DOHH2 (cell line): ENCODE results near the gene TOMM22.

Experiments used
- EZH2phosphoT487 ChIP-seq: fragments of 200-600 bp; sonication (generic); IDR thresholded peaks from 2 replicates; pipeline ENCODE4 v1.6.1; 2017; ENCODE audit warnings: borderline replicate concordance, mild to moderate bottlenecking, antibody characterized with exemption, low read length, moderate library complexity, mixed read lengths
- TF ChIP-seq, protein P1 (sequence below): fragments of 200-600 bp; sonication (generic); IDR thresholded peaks from one replicate; pipeline ENCODE4 v1.5.1; 2014; ENCODE audit warnings: antibody characterized with exemption, mild to moderate bottlenecking, low read depth, low read length; ENCODE audit not compliant: poor library complexity, severe bottlenecking

DNA sequence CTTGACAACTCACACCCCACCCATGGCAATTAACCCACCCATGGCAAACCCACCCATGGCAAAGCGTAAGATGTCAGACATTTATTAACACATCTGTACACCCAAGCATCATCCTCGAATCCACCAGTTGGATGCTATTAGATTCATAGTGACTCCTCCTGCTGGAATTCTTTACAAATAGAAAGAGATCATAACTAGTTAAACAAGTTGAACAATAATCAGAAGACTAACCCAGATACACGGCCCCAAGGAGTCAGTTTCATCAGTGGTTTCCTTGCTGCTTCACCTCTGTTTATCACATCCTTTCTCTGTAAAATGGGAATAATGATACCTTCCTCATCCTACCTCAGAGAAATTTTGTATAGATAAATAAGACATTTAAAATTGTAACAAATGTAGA lies 29.1 kb downstream of the TOMM22 start:
- TF ChIP-seq, protein P1, sequence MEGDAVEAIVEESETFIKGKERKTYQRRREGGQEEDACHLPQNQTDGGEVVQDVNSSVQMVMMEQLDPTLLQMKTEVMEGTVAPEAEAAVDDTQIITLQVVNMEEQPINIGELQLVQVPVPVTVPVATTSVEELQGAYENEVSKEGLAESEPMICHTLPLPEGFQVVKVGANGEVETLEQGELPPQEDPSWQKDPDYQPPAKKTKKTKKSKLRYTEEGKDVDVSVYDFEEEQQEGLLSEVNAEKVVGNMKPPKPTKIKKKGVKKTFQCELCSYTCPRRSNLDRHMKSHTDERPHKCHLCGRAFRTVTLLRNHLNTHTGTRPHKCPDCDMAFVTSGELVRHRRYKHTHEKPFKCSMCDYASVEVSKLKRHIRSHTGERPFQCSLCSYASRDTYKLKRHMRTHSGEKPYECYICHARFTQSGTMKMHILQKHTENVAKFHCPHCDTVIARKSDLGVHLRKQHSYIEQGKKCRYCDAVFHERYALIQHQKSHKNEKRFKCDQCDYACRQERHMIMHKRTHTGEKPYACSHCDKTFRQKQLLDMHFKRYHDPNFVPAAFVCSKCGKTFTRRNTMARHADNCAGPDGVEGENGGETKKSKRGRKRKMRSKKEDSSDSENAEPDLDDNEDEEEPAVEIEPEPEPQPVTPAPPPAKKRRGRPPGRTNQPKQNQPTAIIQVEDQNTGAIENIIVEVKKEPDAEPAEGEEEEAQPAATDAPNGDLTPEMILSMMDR: no peak
- TF ChIP-seq EZH2phosphoT487: no peak
